AG20443 (cell line): ENCODE results near the gene DCAF12L1.

Source experiments
- DNase-seq: peaks from one replicate; pipeline ENCODE4 v3.0.0; 2012; ENCODE audit warnings: low spot score, mixed read lengths

Gene DCAF12L1

GRCh38 chrX:126552313-126553022 is at the start of gene DCAF12L1:
DCAF12L1 (minus strand) TSS chrX:126552814; CDS start chrX:126552608, 206 bp downstream.
- no peak for DNase-seq

- DNase-seq, result peak; percentile 0
These were observed 28.3 kb upstream of the DCAF12L1 start for GRCh38 chrX:126580877-126581276.

GRCh38 chrX:126575911-126576310 is 23.3 kb upstream of the DCAF12L1 start:
- DNase-seq, result no peak

GRCh38 chrX:126557151-126557550 is 4.5 kb upstream of the DCAF12L1 start:
- DNase-seq, result no peak

- no peak for DNase-seq
These were observed 795 bp downstream of the DCAF12L1 start for GRCh38 chrX:126551725-126552312.

GRCh38 chrX:126551306-126551705 is 1.3 kb downstream of the DCAF12L1 start:
- no peak for DNase-seq

GRCh38 chrX:126550816-126551215 is 1.8 kb downstream of the DCAF12L1 start:
- DNase-seq, result no peak

- no peak for DNase-seq
These were observed 42.7 kb downstream of the DCAF12L1 start for GRCh38 chrX:126509923-126510322.
